Activated CD8-positive, alpha-beta memory T cell treated with anti-CD3 and anti-CD28 coated beads, Interleukin-2, amount 10 ng/mL, durations not matched to agents 7 days and 5 days (primary cell): ENCODE results near the gene RINL. TPM values are rescaled to one million over a fixed set of nuclear protein-coding genes. Genes with fewer than 3 reads are reported as not detected.
"Not testable (repeated sequence)": the region's sequence is repeated elsewhere in the genome, so short reads cannot be mapped to it uniquely, and the experiment has no call there.

Experiments
- ATAC-seq: fragments of 150-1000 bp; cut with Tn5 transposase; one replicate; pipeline ENCODE4 v1.10.0; 2021; ENCODE audit warnings: moderate library complexity
- CTCF ChIA-PET: fragments of 350-600 bp; sonication (Branson Sonifier 250); formaldehyde crosslinking; loops from one replicate; lab custom pipeline; 2021; ENCODE audit warnings: antibody characterized with exemption; lab: Charles Lee
- DNase-seq: peaks from one replicate; pipeline ENCODE4 v3.0.0-alpha.2; 2020
- H3K27ac Mint-ChIP-seq: one replicate; pipeline ENCODE4 v1.8.0; 2021; ENCODE audit warnings: mild to moderate bottlenecking, mixed read lengths
- H3K27me3 Mint-ChIP-seq: one replicate; pipeline ENCODE4 v1.8.0; 2021; ENCODE audit warnings: mixed read lengths
- H3K36me3 Mint-ChIP-seq: one replicate; pipeline ENCODE4 v1.8.0; 2021; ENCODE audit warnings: mild to moderate bottlenecking, mixed read lengths
- H3K4me1 Mint-ChIP-seq: one replicate; pipeline ENCODE4 v1.8.0; 2021; ENCODE audit warnings: mixed read lengths
- H3K4me3 Mint-ChIP-seq: one replicate; pipeline ENCODE4 v1.8.0; 2021; ENCODE audit warnings: mild to moderate bottlenecking, moderate library complexity, mixed read lengths
- H3K9me3 Mint-ChIP-seq: one replicate; pipeline ENCODE4 v1.8.0; 2022; ENCODE audit warnings: low read depth, mixed read lengths
- total RNA-seq, 2 experiments: library from RNA; stranded (reverse); gene quantifications; one replicate each; pipeline ENCODE4 v1.2.3, GENCODE V29; 2021

The RINL gene
- total RNA-seq, 2 experiments from 2014 or later: 80.1 to 81.0 TPM

DNA sequence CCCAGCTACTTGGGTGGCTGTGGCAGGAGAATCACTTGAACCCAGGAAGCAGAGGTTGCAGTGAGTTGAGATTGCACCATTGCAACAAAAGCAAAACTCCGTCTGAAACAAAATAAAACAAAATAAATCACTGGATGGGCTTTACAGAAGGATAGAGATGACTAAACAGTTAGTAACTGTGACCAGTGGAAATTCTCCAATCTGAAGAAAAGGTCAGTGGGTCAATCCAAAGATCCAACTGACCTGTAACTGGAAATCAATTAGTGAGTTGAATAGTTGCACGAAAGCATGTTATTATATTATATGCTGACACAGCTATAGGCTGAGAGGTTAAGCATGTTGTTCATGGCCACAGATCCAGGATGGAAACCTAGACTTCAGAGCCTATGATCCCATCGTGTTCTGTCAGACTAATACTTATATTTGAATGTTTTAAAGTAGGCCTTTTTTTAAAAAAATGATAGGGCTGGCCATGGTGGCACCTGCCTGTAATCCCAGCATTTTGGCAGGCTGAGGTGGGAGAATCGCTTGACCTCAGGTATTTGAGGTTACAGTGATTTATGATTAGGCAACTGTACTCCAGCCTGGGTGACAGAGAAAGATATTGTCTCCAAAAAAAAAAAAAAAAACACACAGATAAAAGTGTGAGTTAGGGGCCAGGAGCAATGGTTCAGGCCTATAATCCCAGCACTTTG is 47.9 kb downstream of the RINL start:
- Mint-ChIP-seq H3K27ac (peak overlapping the region; percentile 95), H3K9me3 (no peaks in the 10 kb centered on the region), H3K4me3 (peak overlapping the region; percentile 93), H3K4me1 (peaks cover 22% of the 10 kb centered on the region), H3K36me3 (peaks cover 24% of the 10 kb centered on the region), H3K27me3 (no peaks in the 10 kb centered on the region)
- CTCF ChIA-PET: interaction anchor here (0.6 to 5.0 kb wide), 4 partner anchors 15 to 209 kb away, joined by 3 to 28 read pairs (median 8); partner anchors contain the start of genes MRPS12 and SARS2
- no peak for DNase-seq
- ATAC-seq: no peak

DNA sequence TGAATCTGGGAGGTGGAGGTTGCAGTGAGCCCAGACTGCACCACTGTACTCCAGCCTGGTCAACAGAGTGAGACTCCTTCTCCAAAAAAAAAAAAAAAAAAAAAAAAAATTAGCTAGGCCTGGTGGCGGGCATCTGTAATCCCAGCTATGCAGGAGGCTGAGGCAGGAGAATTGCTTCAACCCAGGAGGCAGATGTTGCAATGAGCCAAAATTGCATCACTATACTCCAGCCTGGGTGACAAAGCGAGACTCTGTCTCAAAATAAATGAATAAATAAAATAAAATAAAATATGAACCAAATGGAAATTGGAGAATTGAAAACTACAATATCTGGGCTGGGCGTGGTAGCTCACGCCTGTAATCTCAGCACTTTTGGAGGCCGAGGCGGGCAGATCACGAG is 48.9 kb downstream of the RINL start:
- H3K9me3 Mint-ChIP-seq, H3K27ac Mint-ChIP-seq, CTCF ChIA-PET, ATAC-seq, DNase-seq, H3K27me3 Mint-ChIP-seq, H3K4me3 Mint-ChIP-seq: not testable (repeated sequence)
- H3K36me3 Mint-ChIP-seq: peaks cover 30% of the 10 kb centered on the region
- H3K4me1 Mint-ChIP-seq: peaks cover 22% of the 10 kb centered on the region

DNA sequence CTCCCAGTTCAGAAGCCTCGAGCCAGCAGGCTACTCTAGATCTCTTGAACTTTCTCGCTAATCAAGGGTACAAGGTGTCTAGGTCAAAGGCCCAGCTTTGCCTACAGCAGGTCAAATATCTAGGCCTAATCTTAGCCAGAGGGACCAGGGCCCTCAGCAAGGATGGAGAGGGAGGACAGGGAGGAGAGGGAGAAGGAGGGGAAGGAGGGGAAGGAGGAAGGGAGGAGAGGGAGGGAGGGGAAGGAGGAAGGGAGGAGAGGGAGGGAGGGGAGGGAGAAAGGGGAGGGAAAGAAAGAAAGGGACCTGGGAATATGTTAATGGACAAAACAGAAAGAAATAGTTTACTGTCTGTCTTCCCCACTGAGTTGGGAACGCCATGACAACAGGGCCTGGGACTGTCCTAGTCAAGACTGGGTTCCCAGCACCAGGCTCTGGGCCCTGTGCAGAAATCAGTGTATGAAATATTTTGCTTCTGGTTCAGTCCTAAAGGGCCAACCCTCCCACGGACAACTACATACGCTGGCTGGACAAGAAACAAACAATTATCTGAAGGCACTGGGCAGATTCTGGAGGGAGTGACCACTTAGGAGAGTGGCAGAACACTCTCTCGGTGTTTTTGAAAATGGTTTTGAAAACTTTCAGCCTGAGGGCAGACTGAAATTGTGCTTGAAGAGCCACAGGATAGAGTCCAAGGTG is 51.1 kb downstream of the RINL start:
- Mint-ChIP-seq H3K4me1 (peaks cover 15% of the 10 kb centered on the region), H3K27me3 (no peaks in the 10 kb centered on the region), H3K4me3 (no peak overlapping the region), H3K27ac (no peak overlapping the region), H3K9me3 (no peaks in the 10 kb centered on the region), H3K36me3 (peaks cover 45% of the 10 kb centered on the region)
- ATAC-seq (no peak), DNase-seq (no peak)
- CTCF ChIA-PET: no interaction called here

DNA sequence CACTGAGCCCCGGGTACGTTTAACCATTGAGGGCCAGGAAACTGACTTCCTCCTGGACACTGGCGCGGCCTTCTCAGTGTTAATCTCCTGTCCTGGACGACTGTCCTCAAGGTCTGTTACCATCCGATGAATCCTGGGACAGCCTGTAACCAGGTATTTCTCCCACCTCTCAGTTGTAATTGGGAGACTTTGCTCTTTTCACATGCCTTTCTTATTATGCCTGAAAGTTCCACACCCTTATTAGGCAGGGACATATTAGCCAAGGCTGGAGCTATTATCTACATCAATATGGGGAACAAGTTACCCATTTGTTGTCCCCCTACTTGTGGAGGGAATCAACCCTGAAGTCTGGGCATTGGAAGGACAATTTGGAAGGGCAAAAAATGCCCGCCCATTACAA is 52.1 kb downstream of the RINL start:
- CTCF ChIA-PET: interaction anchor here (1.1 kb wide), 1 partner anchor 13 kb away, joined by 3 read pairs; the partner anchor contains the start of gene LGALS4
- not testable (repeated sequence) for ATAC-seq, H3K4me3 Mint-ChIP-seq, H3K4me1 Mint-ChIP-seq, DNase-seq, H3K27ac Mint-ChIP-seq, H3K27me3 Mint-ChIP-seq, H3K9me3 Mint-ChIP-seq
- peaks cover 46% of the 10 kb centered on the region for H3K36me3 Mint-ChIP-seq

DNA sequence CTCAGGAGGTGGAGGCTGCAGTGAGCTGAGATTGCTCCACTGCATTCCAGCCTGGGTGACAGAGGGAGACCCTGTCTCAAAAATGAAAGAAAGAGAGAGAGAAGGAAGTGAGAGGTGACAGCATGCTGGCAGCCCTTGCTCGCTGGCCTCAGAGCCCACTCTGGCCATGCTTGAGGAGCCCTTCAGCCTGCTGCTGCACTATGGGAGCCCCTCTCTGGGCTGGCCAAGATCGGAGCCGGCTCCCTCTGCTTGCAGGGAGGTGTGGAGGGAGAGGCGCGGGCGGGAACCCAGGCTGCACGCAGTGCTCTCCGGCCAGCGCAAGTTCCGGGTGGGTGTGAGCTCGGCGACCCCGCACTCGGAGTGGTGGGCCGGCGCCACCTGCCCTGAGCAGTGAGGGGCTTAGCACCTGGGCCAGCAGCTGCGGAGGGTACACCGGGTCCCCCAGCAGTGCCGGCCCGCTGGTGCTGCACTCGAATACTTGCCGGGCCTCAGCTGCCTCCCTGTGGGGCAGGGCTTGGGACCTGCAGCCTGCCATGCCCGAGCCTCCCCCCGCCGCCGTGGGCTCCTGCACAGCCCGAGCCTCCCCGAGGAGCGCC is 56.7 kb downstream of the RINL start:
- H3K27me3 Mint-ChIP-seq, ATAC-seq, H3K9me3 Mint-ChIP-seq, H3K4me3 Mint-ChIP-seq, H3K4me1 Mint-ChIP-seq, H3K27ac Mint-ChIP-seq, CTCF ChIA-PET, DNase-seq: not testable (repeated sequence)
- H3K36me3 Mint-ChIP-seq: peaks cover 37% of the 10 kb centered on the region

DNA sequence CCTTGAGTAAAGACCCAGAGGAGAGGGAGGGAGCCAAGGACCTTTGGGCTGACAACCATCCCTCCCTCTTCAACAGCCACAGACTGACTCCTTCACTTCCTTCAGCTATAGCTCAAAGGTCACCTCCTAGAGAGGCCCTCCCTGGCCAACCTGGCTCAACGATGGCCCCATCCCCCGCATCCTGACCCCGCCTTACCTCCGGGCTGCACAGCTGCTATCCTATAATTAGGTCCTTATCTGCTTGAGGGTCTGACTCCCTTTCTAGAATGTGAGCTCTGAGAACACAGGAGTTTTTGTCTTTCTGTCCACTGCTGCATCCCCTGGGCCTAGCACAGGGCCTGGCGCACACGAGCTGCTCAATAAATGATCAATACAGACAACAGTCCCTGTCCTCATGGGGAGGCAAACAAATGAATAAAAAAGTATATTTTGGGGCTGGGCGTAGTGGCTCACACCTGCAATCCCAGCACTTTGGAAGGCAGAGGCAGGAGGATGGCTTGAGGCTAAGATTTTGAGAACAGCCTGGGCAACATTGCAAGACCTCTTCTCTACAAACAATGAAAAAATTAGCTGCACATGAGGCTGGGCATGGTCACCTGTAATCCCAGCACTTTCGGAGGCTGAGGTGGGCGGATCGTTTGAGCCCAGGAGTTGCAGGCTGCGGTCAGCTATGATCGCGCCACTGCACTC is 58.7 kb downstream of the RINL start:
- DNase-seq (no peak), ATAC-seq (no peak)
- Mint-ChIP-seq H3K4me3 (no peak overlapping the region), H3K27me3 (no peaks in the 10 kb centered on the region), H3K4me1 (peaks cover 2% of the 10 kb centered on the region), H3K9me3 (no peaks in the 10 kb centered on the region), H3K27ac (no peak overlapping the region), H3K36me3 (peaks cover 31% of the 10 kb centered on the region)
- CTCF ChIA-PET: no interaction called here

Other genes starting within 250 kb of the RINL start
- gene ACTN4, start 230.6 kb downstream of the RINL start, total RNA-seq: 100 to 1,000 TPM; 413 to 433 TPM
- 10 to 100 TPM in 1 of 2 experiments, 1 to 10 TPM in 1; 8.4 to 17.5 TPM for gene CAPN12, start 133.8 kb downstream of the RINL start, total RNA-seq
- gene LGALS7, start 104.8 kb downstream of the RINL start, total RNA-seq: not detected
- gene LGALS7B, start 89.1 kb downstream of the RINL start, total RNA-seq: not detected
- gene LGALS4, start 65.3 kb downstream of the RINL start, total RNA-seq: 1 to 10 TPM; 1.4 to 2.4 TPM
- gene ECH1, start 46.5 kb downstream of the RINL start, total RNA-seq: 100 to 1,000 TPM; 207 to 214 TPM
- gene HNRNPL, start 28.3 kb downstream of the RINL start, total RNA-seq: 100 to 1,000 TPM; 479 to 611 TPM
- gene SIRT2, start 21.3 kb upstream of the RINL start, total RNA-seq: 10 to 100 TPM; 47.1 to 47.8 TPM
- 10 to 100 TPM; 44.7 to 65.7 TPM for gene NFKBIB, start 21.7 kb upstream of the RINL start, total RNA-seq
- under 1 TPM; 0.49 to 0.85 TPM for gene CCER2, start 33.9 kb upstream of the RINL start, total RNA-seq
- 10 to 100 TPM; 45.7 to 46.4 TPM for gene SARS2, start 52.5 kb upstream of the RINL start, total RNA-seq
- gene MRPS12, start 52.7 kb upstream of the RINL start, total RNA-seq: 10 to 100 TPM; 62.0 to 73.7 TPM
- under 1 TPM in 1 of 2 experiments, not detected in 1; 0.12 TPM for gene FBXO17, start 97.5 kb upstream of the RINL start, total RNA-seq
- gene FBXO27, start 154.3 kb upstream of the RINL start, total RNA-seq: under 1 TPM in 1 of 2 experiments, not detected in 1; 0.19 TPM
- gene ACP7, start 206.1 kb upstream of the RINL start, total RNA-seq: not detected
- 10 to 100 TPM; 14.6 to 18.4 TPM for gene PAK4, start 247.5 kb upstream of the RINL start, total RNA-seq